Measurements from ENCODE around the gene TGFB2.

DNA sequence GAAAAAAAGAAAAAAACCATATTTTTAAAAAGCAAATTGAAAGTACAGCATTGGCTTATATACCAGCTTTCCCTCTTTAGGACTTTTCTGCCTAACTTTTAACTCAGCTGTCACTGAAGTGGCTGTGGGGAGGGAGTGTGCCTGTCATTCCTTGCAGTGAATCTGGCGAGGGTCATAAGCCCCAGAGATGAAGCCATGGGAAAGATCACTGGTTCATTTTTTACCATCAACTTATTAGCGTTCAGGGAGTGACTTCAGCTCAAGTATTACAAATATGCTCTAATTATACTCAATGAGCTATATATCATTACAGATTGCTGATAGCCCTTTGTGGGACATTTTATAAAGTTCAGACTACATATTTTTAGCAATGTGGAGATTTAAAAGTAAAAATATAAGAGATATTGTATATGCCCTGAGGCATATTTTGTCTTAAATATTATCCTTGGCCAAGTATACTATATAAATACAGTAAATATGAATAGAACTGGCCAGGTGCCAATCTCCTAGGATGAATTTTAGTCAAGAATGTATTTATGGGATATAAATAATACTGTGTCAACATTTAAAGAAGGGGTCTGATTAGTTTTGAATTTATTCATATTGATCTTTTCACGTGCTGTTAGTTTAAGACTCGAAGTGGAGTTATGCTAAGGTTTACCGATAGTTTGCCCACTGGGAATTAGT, 4.4 kb downstream of the TGFB2 start:
- TF ChIP-seq, protein P1, sequence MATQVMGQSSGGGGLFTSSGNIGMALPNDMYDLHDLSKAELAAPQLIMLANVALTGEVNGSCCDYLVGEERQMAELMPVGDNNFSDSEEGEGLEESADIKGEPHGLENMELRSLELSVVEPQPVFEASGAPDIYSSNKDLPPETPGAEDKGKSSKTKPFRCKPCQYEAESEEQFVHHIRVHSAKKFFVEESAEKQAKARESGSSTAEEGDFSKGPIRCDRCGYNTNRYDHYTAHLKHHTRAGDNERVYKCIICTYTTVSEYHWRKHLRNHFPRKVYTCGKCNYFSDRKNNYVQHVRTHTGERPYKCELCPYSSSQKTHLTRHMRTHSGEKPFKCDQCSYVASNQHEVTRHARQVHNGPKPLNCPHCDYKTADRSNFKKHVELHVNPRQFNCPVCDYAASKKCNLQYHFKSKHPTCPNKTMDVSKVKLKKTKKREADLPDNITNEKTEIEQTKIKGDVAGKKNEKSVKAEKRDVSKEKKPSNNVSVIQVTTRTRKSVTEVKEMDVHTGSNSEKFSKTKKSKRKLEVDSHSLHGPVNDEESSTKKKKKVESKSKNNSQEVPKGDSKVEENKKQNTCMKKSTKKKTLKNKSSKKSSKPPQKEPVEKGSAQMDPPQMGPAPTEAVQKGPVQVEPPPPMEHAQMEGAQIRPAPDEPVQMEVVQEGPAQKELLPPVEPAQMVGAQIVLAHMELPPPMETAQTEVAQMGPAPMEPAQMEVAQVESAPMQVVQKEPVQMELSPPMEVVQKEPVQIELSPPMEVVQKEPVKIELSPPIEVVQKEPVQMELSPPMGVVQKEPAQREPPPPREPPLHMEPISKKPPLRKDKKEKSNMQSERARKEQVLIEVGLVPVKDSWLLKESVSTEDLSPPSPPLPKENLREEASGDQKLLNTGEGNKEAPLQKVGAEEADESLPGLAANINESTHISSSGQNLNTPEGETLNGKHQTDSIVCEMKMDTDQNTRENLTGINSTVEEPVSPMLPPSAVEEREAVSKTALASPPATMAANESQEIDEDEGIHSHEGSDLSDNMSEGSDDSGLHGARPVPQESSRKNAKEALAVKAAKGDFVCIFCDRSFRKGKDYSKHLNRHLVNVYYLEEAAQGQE (IDR thresholded peaks at IDR 0.05; ENCODE audit: borderline replicate concordance) = no peak
- TF ChIP-seq, protein P2, sequence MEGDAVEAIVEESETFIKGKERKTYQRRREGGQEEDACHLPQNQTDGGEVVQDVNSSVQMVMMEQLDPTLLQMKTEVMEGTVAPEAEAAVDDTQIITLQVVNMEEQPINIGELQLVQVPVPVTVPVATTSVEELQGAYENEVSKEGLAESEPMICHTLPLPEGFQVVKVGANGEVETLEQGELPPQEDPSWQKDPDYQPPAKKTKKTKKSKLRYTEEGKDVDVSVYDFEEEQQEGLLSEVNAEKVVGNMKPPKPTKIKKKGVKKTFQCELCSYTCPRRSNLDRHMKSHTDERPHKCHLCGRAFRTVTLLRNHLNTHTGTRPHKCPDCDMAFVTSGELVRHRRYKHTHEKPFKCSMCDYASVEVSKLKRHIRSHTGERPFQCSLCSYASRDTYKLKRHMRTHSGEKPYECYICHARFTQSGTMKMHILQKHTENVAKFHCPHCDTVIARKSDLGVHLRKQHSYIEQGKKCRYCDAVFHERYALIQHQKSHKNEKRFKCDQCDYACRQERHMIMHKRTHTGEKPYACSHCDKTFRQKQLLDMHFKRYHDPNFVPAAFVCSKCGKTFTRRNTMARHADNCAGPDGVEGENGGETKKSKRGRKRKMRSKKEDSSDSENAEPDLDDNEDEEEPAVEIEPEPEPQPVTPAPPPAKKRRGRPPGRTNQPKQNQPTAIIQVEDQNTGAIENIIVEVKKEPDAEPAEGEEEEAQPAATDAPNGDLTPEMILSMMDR (IDR thresholded peaks at IDR 0.05; ENCODE audit: poor library complexity, severe bottlenecking) = no peak
- no peak for TF ChIP-seq POLR2AphosphoS5 (IDR thresholded peaks at IDR 0.05)

Measured in neural cell (in vitro differentiated cells).